SIG-M5 treated with dmso at 0.1 percent for 504 hours (cell line): ENCODE measurements around the gene KHSRP.
"Not testable (repeated sequence)": the region's sequence is repeated elsewhere in the genome, so short reads cannot be mapped to it uniquely, and the experiment has no call there.

Experiments
- DNase-seq: peaks from one replicate; lab custom pipeline; 2025; ENCODE audit not compliant: unreplicated experiment; lab: John Stamatoyannopoulos, UW

Gene KHSRP

GRCh38 chr19:6418562-6418932 lies 6.1 kb downstream of the KHSRP start:
- DNase-seq = no peak

- no peak for DNase-seq
Measured at GRCh38 chr19:6417713-6418561, 6.7 kb downstream of the KHSRP start.

GRCh38 chr19:6416658-6417405 lies 7.8 kb downstream of the KHSRP start:
- no peak for DNase-seq

DNA sequence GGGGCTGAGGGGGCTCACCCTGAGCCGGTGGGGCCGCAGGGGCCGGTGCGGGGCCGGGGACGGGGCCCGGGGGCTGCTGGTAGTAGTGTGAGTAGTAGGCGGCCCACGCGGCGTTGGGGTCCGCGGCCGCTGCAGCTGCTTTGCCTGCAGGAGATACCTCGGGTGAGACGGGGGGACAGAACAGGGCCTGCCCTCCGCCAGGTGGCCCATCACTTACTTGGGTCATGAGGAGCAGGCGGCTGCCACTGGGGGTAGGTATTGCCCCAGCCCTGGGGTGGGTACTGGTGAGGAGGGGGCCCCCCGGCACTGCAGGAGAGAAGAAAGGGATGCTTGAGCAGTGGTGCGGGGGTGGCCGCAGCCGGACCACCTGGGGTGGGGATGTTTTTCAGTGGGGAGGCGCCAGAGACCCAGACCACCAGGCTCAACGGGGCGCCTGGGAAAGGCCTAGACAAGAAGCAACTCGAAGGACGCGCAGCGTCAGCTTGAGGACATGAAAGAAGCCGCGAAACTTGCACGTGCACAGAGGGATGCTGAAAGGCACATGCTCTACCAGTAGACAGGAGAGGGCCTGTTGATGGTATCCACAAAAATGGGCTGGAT lies 8.9 kb downstream of the KHSRP start:
- DNase-seq = no peak

DNA sequence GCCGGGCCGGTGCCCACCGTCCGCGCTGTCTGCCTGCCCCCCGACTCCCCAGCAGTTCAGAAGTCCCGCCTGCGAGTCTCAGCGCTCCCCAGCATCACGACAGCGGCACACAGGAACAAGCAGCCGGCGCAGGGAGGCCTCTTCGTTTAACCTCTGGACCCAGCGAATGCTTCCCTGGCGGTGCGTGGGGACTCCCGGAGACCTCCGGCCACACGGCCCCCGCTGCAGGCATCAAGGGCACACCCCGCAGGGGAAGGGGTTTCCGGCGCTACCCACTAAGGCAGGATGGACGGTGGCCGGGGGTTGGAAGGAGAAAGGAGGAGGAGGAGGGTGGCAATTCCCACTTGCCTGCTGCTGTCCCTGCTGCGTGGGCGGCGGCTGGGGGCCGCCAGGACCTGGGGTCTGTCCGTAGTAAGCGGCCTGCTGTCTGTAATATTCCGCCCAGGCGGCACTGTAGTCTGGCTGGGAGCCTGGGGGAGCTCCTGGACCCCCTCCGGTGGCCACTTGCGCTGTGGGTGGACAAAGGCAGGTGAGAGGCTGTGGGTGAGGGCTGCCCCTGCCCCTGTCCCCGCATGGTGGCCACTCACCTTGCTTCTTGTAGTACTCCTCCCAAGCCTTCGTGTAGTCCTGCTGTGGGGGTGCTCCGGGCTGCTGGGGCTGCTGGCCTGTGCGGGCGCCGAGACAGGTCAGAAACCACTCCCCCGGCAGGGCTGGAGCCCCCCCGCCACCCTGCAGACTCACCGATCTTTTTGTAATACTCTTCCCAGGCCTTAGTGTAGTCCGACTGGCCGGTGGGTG lies 9.6 kb downstream of the KHSRP start:
- DNase-seq = no peak

DNA sequence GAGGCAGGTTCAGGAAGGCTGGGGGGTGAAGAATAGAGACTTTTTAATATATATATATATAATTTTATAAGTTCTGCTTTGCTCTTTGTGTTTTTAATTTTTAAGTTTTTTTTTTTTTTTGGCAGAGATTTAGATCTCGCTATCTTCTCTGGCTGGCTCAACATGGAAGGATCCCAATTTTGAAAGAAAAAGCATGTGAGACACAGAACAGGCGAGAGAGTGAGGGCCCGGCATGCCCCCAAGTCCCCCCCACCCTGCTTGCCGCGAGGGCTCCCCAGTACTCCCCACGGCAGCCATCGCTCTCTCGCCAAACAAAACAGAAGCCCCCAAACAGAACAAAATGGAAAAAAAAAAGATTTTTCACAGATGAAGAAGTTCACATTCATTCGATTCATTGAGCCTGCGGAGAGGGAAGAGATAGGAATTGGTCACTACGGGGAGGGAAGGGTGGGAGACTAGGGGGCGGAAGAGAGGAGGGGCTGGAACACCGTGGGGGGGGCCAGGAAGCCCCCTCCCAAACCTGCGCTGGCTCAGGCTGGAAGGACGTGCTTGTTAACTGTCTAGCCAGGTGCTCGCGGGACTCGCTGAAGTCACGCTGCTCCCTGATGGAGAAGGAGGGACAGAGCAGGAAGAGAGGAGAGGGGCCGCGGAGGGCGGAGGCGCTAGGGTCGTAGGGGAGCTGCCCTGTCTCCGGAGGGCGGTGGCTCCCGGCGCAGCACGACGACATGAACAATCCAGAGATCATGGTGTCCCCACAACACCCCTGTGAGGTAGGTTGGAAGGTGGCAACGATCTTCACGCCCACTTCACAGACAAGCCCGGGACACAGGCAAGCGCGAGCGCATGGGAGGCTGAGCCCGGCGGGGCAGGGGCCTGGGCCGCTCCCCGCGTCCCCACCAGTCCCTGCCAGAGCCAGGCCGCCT lies 10.6 kb downstream of the KHSRP start:
- no peak for DNase-seq

GRCh38 chr19:6413291-6413690 lies 11.3 kb downstream of the KHSRP start:
- DNase-seq = no peak

GRCh38 chr19:6412447-6413091 lies 12.0 kb downstream of the KHSRP start:
- DNase-seq = no peak

DNA sequence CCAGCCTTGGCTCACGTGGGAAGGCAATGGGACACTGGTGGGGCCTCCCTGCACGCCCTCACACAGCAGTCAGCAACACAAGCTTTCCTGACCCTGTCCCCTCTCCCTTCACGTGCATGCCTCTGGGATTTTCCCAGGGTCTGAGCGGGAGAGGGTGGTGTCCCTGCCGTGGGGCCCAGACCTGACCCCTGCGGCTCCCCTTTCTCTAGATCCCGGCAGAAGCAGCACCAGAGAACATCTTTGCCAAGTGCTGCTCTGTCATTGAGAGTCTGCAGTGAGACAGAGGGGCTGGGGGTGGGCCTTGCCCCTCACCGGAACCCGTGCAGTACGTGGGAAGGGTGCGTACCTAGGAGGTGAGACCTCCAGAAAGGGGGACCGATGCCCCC lies 12.6 kb downstream of the KHSRP start:
- DNase-seq = no peak

DNA sequence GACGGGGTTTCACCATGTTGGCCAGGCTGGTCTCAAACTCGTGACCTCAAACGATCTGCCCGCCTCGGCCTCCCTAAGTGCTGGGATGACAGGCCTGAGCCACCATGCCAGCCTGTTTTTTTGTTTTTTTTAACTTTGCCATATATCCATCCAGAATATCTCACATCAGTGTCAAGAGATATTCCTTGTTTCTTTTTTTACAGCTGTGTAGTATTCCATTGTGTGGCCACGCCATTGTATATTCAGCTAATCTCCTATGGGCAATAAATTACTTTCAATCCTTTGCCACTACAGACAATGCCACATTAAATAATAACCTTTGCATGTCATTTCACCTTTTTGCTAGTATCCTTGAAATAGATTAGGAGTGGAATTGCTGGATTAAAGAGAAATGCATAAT lies 15.3 kb downstream of the KHSRP start:
- no peak for DNase-seq

GRCh38 chr19:6406401-6406800 lies 18.2 kb downstream of the KHSRP start:
- DNase-seq = no peak

DNA sequence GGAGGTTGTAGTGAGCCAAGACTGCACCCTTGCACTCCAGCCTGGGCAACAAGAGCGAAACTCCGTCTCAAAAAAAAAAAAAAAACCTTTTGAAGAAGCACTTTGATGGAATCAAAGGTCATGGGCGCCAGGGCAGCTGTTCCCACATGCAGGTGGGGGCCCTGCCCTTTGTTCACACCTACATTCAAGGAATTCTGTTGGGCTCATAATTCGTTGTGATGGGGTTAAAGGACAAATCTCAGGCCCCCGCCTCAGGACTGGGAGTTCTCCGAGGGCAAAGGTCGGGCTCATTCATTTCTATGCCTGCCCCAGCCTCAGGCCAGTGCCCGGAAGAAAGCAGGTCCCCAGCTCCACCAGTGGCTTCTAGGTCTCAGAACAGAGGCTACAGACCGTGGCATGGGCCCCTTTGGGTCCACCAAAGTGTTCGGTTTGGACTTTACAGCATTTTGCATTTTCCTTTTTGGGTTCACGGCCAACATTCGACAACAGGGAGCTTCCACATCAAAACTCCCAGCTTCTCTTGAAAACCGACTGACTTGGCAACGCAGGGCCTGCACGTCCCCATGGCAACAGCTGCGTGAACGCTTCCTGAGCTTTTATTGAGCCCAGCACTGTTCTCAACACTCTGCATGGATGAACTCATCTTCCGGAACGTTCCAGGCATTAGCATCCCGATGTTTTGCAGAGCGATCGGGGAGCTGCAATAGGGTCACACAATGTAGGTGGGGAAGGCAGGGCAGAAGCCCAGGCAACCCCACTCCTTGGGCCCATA lies 21.6 kb downstream of the KHSRP start:
- no peak for DNase-seq

DNA sequence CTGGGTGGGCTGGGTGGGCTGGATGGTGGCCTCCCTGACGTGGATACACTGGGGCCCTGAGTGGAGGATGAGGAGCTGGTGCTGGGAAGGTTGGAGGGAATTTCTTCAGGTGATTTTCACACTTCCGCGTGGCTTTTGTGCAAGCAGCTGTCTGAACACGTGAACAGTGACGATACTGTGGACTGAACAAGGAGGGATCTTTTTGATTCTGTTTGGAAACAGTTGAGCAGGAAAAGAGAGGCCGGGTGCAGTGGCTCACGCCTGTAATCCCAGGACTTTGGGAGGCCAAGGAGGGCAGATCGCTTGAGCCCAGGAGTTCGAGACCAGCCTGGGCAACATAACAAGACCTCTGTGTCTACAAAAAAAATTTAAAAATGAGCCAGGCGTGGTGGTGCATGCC lies 22.6 kb downstream of the KHSRP start:
- DNase-seq = no peak

GRCh38 chr19:6400062-6400944 lies 24.3 kb downstream of the KHSRP start:
- DNase-seq = not testable (repeated sequence)

- DNase-seq = no peak
Measured at GRCh38 chr19:6396305-6396704, 28.3 kb downstream of the KHSRP start.

- DNase-seq = no peak
Measured at GRCh38 chr19:6394831-6395230, 29.8 kb downstream of the KHSRP start.

GRCh38 chr19:6393983-6394412 lies 30.6 kb downstream of the KHSRP start:
- DNase-seq = peak; percentile 71
